Fibroblast of mammary gland (primary cell): ENCODE results near the gene EXD3.

Source experiments
- DNase-seq: peaks from one replicate; pipeline ENCODE4 v3.0.0-alpha.2; 2010; ENCODE audit warnings: low read depth
- H3K4me3 ChIP-seq: 2 replicates; pipeline ENCODE4 v1.5.1; 2011; ENCODE audit warnings: low read depth, mild to moderate bottlenecking, low read length, moderate library complexity; ENCODE audit not compliant: control insufficient read depth
- CTCF ChIP-seq: conservative IDR thresholded peaks from 2 replicates; pipeline ENCODE4 v1.5.1; 2011; ENCODE audit warnings: low read depth, low read length, inconsistent platforms; ENCODE audit not compliant: control insufficient read depth, insufficient read depth

Gene EXD3

GRCh38 chr9:137326445-137327065 lies 96.4 kb downstream of the EXD3 start:
- no peak for TF ChIP-seq CTCF
- DNase-seq, result no peak
- H3K4me3 ChIP-seq, result no peak overlapping the region

GRCh38 chr9:137325799-137326198 lies 97.2 kb downstream of the EXD3 start:
- no peak for TF ChIP-seq CTCF
- no peak for DNase-seq
- H3K4me3 ChIP-seq, result no peak overlapping the region

- TF ChIP-seq CTCF, result no peak
- H3K4me3 ChIP-seq, result no peak overlapping the region
- no peak for DNase-seq
These were observed 97.8 kb downstream of the EXD3 start for GRCh38 chr9:137325124-137325523.

- TF ChIP-seq CTCF, result no peak
- H3K4me3 ChIP-seq, result no peak overlapping the region
- no peak for DNase-seq
These were observed 99.2 kb downstream of the EXD3 start for GRCh38 chr9:137323531-137324331.

GRCh38 chr9:137321726-137322361 lies 101.1 kb downstream of the EXD3 start:
- no peak for DNase-seq
- H3K4me3 ChIP-seq, result no peak overlapping the region
- no peak for TF ChIP-seq CTCF

- no peak for DNase-seq
- TF ChIP-seq CTCF, result no peak
- H3K4me3 ChIP-seq, result no peak overlapping the region
These were observed 102.2 kb downstream of the EXD3 start for GRCh38 chr9:137320555-137321384.
